ENCODE results near the gene RESP18. TPM values are rescaled to one million over a fixed set of nuclear protein-coding genes. Genes with fewer than 3 reads are reported as not detected.

The RESP18 gene
- total RNA-seq: not detected
- not detected for polyA plus RNA-seq

- no peak within 1 kb of the TSS for H3K4me3 Mint-ChIP-seq
- no peaks in the 10 kb centered on the region for H3K36me3 ChIP-seq (ENCODE audit: control insufficient read depth, insufficient read depth, low read length)
- ATAC-seq (ENCODE audit: low read depth in 2 of 2) (no peak), DNase-seq (no peak)
- H3K27ac Mint-ChIP-seq: no peak within 1 kb of the TSS
- H3K4me3 ChIP-seq (ENCODE audit: low read depth, low read length): no peak within 1 kb of the TSS
- H3K27me3 Mint-ChIP-seq: peaks cover 63% of the 10 kb centered on the region
- peaks cover 24% of the 10 kb centered on the region for H3K27me3 ChIP-seq (ENCODE audit: control insufficient read depth, insufficient read depth, low read length)
- H3K4me1 Mint-ChIP-seq: no peaks in the 10 kb centered on the region
- peaks cover 0 to 17% (median 9%) of the 10 kb centered on the region in 7 donors for H3K9me3 Mint-ChIP-seq
- H3K9me3 ChIP-seq (ENCODE audit: control insufficient read depth in 2 of 2, low read length in 2 of 2): peaks cover 9% of the 10 kb centered on the region in 2 experiments
- H3K4me1 ChIP-seq (ENCODE audit: control insufficient read depth, insufficient read depth, low read length, poor library complexity, severe bottlenecking): no peaks in the 10 kb centered on the region
- H3K36me3 Mint-ChIP-seq: no peaks in the 10 kb centered on the region
- no peak within 1 kb of the TSS for H3K27ac ChIP-seq (ENCODE audit: insufficient read depth, low read length, poor library complexity, severe bottlenecking)
These were observed at the start of gene RESP18 for GRCh38 chr2:219332542-219332941. Gene RESP18 (minus strand): TSS chr2:219332744.

GRCh38 chr2:219381448-219381847 is 48.9 kb upstream of the RESP18 start:
- Mint-ChIP-seq H3K9me3 (no peaks in the 10 kb centered on the region), H3K36me3 (peaks cover 42% of the 10 kb centered on the region), H3K27ac (no peak overlapping the region), H3K27me3 (no peaks in the 10 kb centered on the region), H3K4me1 (peaks cover 0 to 21% (median 5%) of the 10 kb centered on the region in 4 donors), H3K4me3 (peak overlapping the region in 1 of 4 donors; percentile 43)
- Histone ChIP-seq H3K4me1 (ENCODE audit: control insufficient read depth, insufficient read depth, low read length, poor library complexity, severe bottlenecking) (peaks cover 3% of the 10 kb centered on the region), H3K27ac (ENCODE audit: insufficient read depth, low read length, poor library complexity, severe bottlenecking) (no peak overlapping the region), H3K27me3 (ENCODE audit: control insufficient read depth, insufficient read depth, low read length) (no peaks in the 10 kb centered on the region), H3K4me3 (ENCODE audit: low read depth, low read length) (no peak overlapping the region), H3K9me3 (ENCODE audit: control insufficient read depth in 2 of 2, low read length in 2 of 2) (no peaks in the 10 kb centered on the region), H3K36me3 (ENCODE audit: control insufficient read depth, insufficient read depth, low read length) (peaks cover 50% of the 10 kb centered on the region)
- DNase-seq (no peak), ATAC-seq (ENCODE audit: low read depth in 2 of 2) (no peak)

GRCh38 chr2:219380926-219381325 is 48.4 kb upstream of the RESP18 start:
- Mint-ChIP-seq H3K27ac (peak overlapping the region in 1 of 3 donors; percentile 32), H3K9me3 (no peaks in the 10 kb centered on the region), H3K27me3 (no peaks in the 10 kb centered on the region), H3K36me3 (peaks cover 44% of the 10 kb centered on the region), H3K4me1 (peaks cover 0 to 15% (median 3%) of the 10 kb centered on the region in 4 donors), H3K4me3 (no peak overlapping the region)
- no peaks in the 10 kb centered on the region for H3K27me3 ChIP-seq (ENCODE audit: control insufficient read depth, insufficient read depth, low read length)
- H3K27ac ChIP-seq (ENCODE audit: insufficient read depth, low read length, poor library complexity, severe bottlenecking): no peak overlapping the region
- peaks cover 46% of the 10 kb centered on the region for H3K36me3 ChIP-seq (ENCODE audit: control insufficient read depth, insufficient read depth, low read length)
- no peaks in the 10 kb centered on the region for H3K4me1 ChIP-seq (ENCODE audit: control insufficient read depth, insufficient read depth, low read length, poor library complexity, severe bottlenecking)
- H3K9me3 ChIP-seq (ENCODE audit: control insufficient read depth in 2 of 2, low read length in 2 of 2): no peaks in the 10 kb centered on the region
- no peak for ATAC-seq (ENCODE audit: low read depth in 2 of 2)
- no peak overlapping the region for H3K4me3 ChIP-seq (ENCODE audit: low read depth, low read length)
- DNase-seq: no peak

- Histone ChIP-seq H3K4me1 (ENCODE audit: control insufficient read depth, insufficient read depth, low read length, poor library complexity, severe bottlenecking) (no peaks in the 10 kb centered on the region), H3K27me3 (ENCODE audit: control insufficient read depth, insufficient read depth, low read length) (no peaks in the 10 kb centered on the region), H3K36me3 (ENCODE audit: control insufficient read depth, insufficient read depth, low read length) (peaks cover 43% of the 10 kb centered on the region), H3K4me3 (ENCODE audit: low read depth, low read length) (no peak overlapping the region), H3K27ac (ENCODE audit: insufficient read depth, low read length, poor library complexity, severe bottlenecking) (no peak overlapping the region), H3K9me3 (ENCODE audit: control insufficient read depth in 2 of 2, low read length in 2 of 2) (no peaks in the 10 kb centered on the region)
- no peak overlapping the region for H3K4me3 Mint-ChIP-seq
- H3K4me1 Mint-ChIP-seq: no peaks in the 10 kb centered on the region
- ATAC-seq (ENCODE audit: low read depth in 2 of 2): no peak
- no peak for DNase-seq
- H3K27ac Mint-ChIP-seq: peak overlapping the region in 2 of 3 donors; percentile 33 to 92
- no peaks in the 10 kb centered on the region for H3K27me3 Mint-ChIP-seq
- H3K36me3 Mint-ChIP-seq: peaks cover 46% of the 10 kb centered on the region
- H3K9me3 Mint-ChIP-seq: no peaks in the 10 kb centered on the region
These were observed 45.8 kb upstream of the RESP18 start for GRCh38 chr2:219378163-219378851.

GRCh38 chr2:219369447-219369861 is 36.9 kb upstream of the RESP18 start:
- Histone ChIP-seq H3K27me3 (ENCODE audit: control insufficient read depth, insufficient read depth, low read length) (no peaks in the 10 kb centered on the region), H3K4me3 (ENCODE audit: low read depth, low read length) (no peak overlapping the region), H3K9me3 (ENCODE audit: control insufficient read depth in 2 of 2, low read length in 2 of 2) (no peaks in the 10 kb centered on the region), H3K27ac (ENCODE audit: insufficient read depth, low read length, poor library complexity, severe bottlenecking) (no peak overlapping the region), H3K4me1 (ENCODE audit: control insufficient read depth, insufficient read depth, low read length, poor library complexity, severe bottlenecking) (no peaks in the 10 kb centered on the region), H3K36me3 (ENCODE audit: control insufficient read depth, insufficient read depth, low read length) (peaks cover 13% of the 10 kb centered on the region)
- Mint-ChIP-seq H3K4me3 (no peak overlapping the region), H3K9me3 (no peaks in the 10 kb centered on the region), H3K27me3 (no peaks in the 10 kb centered on the region), H3K27ac (no peak overlapping the region), H3K4me1 (peaks cover 0 to 1% (median 0%) of the 10 kb centered on the region in 4 donors), H3K36me3 (peaks cover 19% of the 10 kb centered on the region)
- DNase-seq: no peak
- no peak for ATAC-seq (ENCODE audit: low read depth in 2 of 2)

- no peaks in the 10 kb centered on the region for H3K27me3 Mint-ChIP-seq
These were observed 36.2 kb upstream of the RESP18 start for GRCh38 chr2:219368690-219369191.

GRCh38 chr2:219362524-219363164 is 30.1 kb upstream of the RESP18 start:
- Histone ChIP-seq H3K4me1 (ENCODE audit: control insufficient read depth, insufficient read depth, low read length, poor library complexity, severe bottlenecking) (peaks cover 7% of the 10 kb centered on the region), H3K27ac (ENCODE audit: insufficient read depth, low read length, poor library complexity, severe bottlenecking) (no peak overlapping the region), H3K27me3 (ENCODE audit: control insufficient read depth, insufficient read depth, low read length) (peaks cover 2% of the 10 kb centered on the region), H3K4me3 (ENCODE audit: low read depth, low read length) (no peak overlapping the region), H3K9me3 (ENCODE audit: control insufficient read depth in 2 of 2, low read length in 2 of 2) (no peaks in the 10 kb centered on the region), H3K36me3 (ENCODE audit: control insufficient read depth, insufficient read depth, low read length) (no peaks in the 10 kb centered on the region)
- DNase-seq: no peak
- Mint-ChIP-seq H3K27me3 (peaks cover 23% of the 10 kb centered on the region), H3K4me1 (peaks cover 0 to 3% (median 0%) of the 10 kb centered on the region in 4 donors), H3K36me3 (peaks cover 24% of the 10 kb centered on the region), H3K27ac (no peak overlapping the region), H3K9me3 (peaks cover 0 to 1% (median 0%) of the 10 kb centered on the region in 7 donors), H3K4me3 (no peak overlapping the region)
- peak; percentile 25 to 45 for ATAC-seq (ENCODE audit: low read depth in 2 of 2)

More at GRCh38 chr2:219368690-219369191, 36.2 kb upstream of the RESP18 start:
- DNase-seq (no peak), ATAC-seq (ENCODE audit: low read depth in 2 of 2) (no peak)
- no peaks in the 10 kb centered on the region for H3K27me3 ChIP-seq (ENCODE audit: control insufficient read depth, insufficient read depth, low read length)
- no peaks in the 10 kb centered on the region for H3K4me1 ChIP-seq (ENCODE audit: control insufficient read depth, insufficient read depth, low read length, poor library complexity, severe bottlenecking)
- H3K36me3 ChIP-seq (ENCODE audit: control insufficient read depth, insufficient read depth, low read length): peaks cover 6% of the 10 kb centered on the region
- no peaks in the 10 kb centered on the region for H3K9me3 ChIP-seq (ENCODE audit: control insufficient read depth in 2 of 2, low read length in 2 of 2)
- Mint-ChIP-seq H3K9me3 (no peaks in the 10 kb centered on the region), H3K4me1 (peaks cover 0 to 1% (median 0%) of the 10 kb centered on the region in 4 donors), H3K36me3 (peaks cover 11% of the 10 kb centered on the region), H3K27ac (no peak overlapping the region), H3K4me3 (no peak overlapping the region)
- H3K27ac ChIP-seq (ENCODE audit: insufficient read depth, low read length, poor library complexity, severe bottlenecking): no peak overlapping the region
- no peak overlapping the region for H3K4me3 ChIP-seq (ENCODE audit: low read depth, low read length)
